ENCODE results near the gene EEF2K. TPM values are rescaled to one million over a fixed set of nuclear protein-coding genes. Genes with fewer than 3 reads are reported as not detected.
A peak's percentile ranks its signal among the peaks of the same experiment; 100 is the strongest.

The EEF2K gene
- total and polyA plus RNA-seq, 12 donors: 5.1 to 38.9 (median 21.9) TPM

DNA sequence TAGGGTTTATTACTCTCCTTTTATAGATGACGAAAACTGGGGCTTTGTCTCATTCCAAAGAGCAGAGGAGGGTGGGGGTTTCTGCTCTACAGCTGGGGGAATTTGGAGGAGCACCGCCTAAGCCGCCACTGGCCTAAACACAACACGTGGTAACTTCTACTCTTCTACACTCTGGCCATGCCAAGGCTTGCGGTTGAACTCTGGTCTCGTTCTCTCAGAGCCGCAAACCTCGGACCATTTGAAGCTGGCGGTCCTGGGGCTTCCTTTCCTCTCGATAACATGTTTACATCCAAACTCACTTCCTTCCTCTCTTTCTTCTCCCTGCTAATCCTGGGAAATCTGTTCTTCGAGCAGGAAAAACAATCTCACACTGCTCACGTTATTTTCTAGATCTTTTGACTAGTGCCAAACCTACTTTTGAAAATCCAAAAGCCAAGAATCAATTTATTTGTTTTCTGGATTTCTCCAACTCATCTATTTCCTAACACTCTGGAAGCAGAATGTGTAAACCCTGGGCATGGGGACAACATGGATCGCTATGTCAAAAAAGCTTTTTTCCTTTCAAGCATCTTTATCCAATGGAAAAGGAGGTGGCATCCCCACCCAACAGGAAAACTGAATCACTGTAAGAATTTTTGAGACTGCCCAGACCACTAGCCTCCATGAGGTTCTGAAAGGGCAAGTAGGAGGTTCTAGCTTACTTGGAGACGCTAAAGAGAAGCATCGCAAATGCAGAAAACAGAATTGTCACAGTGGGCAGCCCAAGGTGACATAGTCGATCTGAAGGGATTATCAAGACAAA, 13.6 kb upstream of the EEF2K start:
- ATAC-seq (peak in 7 of 8 donors; percentile 8 to 34 (median 17)), DNase-seq (peak; percentile 72 to 85)
- H3K9me3 ChIP-seq: no peaks in the 10 kb centered on the region
- 22 to 23% methylated on average over 16 of the region's 16 CpGs for WGBS, 2 donors
- no peaks in the 10 kb centered on the region for H3K36me3 ChIP-seq
- peaks cover 8 to 54% (median 36%) of the 10 kb centered on the region in 9 donors for H3K4me1 ChIP-seq
- TF ChIP-seq, protein P1, sequence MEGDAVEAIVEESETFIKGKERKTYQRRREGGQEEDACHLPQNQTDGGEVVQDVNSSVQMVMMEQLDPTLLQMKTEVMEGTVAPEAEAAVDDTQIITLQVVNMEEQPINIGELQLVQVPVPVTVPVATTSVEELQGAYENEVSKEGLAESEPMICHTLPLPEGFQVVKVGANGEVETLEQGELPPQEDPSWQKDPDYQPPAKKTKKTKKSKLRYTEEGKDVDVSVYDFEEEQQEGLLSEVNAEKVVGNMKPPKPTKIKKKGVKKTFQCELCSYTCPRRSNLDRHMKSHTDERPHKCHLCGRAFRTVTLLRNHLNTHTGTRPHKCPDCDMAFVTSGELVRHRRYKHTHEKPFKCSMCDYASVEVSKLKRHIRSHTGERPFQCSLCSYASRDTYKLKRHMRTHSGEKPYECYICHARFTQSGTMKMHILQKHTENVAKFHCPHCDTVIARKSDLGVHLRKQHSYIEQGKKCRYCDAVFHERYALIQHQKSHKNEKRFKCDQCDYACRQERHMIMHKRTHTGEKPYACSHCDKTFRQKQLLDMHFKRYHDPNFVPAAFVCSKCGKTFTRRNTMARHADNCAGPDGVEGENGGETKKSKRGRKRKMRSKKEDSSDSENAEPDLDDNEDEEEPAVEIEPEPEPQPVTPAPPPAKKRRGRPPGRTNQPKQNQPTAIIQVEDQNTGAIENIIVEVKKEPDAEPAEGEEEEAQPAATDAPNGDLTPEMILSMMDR (IDR thresholded peaks at IDR 0.05): no peak
- peak overlapping the region; percentile 91 to 98 (median 96) for H3K27ac ChIP-seq
- H3K27me3 ChIP-seq: no peaks in the 10 kb centered on the region
- H3K4me3 ChIP-seq: peak overlapping the region in 9 of 10 donors; percentile 42 to 83 (median 73)
- intact Hi-C loops (cut with DNase I): loop anchor here in 1 of 10 donors (10.0 kb wide), 1 partner anchor 182 kb away; the partner anchor contains the start of gene CDR2

DNA sequence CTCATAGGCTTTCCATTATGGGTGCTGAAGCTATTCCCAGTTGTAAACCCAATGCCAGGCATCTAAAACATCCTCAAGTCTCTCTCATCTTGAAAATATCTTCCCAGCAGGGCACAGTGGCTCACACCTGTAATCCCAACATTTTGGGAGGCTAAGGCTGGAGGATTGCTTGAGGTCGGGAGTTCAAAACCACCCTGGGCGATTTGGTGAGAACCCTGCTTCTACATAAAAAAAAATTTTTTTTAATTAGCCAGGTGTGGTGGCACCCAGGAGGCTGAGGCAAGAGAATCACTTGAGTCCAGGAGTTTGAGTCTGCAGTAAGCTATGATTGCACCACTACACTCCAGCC, 13.0 kb upstream of the EEF2K start:
- WGBS, 2 donors: 90 to 95% methylated on average over 2 of the region's 2 CpGs
- TF ChIP-seq, protein P1 (IDR thresholded peaks at IDR 0.05): no peak
- DNase-seq: no peak
- no peaks in the 10 kb centered on the region for H3K36me3 ChIP-seq
- H3K27ac ChIP-seq: peak overlapping the region; percentile 68 to 98 (median 96)
- intact Hi-C loops (cut with DNase I): loop anchor here in 1 of 10 donors (10.0 kb wide), 1 partner anchor 182 kb away; the partner anchor contains the start of gene CDR2
- peaks cover 8 to 54% (median 36%) of the 10 kb centered on the region in 9 donors for H3K4me1 ChIP-seq
- no peaks in the 10 kb centered on the region for H3K9me3 ChIP-seq
- no peak for ATAC-seq
- peak overlapping the region in 1 of 10 donors; percentile 82 for H3K4me3 ChIP-seq
- H3K27me3 ChIP-seq: no peaks in the 10 kb centered on the region

DNA sequence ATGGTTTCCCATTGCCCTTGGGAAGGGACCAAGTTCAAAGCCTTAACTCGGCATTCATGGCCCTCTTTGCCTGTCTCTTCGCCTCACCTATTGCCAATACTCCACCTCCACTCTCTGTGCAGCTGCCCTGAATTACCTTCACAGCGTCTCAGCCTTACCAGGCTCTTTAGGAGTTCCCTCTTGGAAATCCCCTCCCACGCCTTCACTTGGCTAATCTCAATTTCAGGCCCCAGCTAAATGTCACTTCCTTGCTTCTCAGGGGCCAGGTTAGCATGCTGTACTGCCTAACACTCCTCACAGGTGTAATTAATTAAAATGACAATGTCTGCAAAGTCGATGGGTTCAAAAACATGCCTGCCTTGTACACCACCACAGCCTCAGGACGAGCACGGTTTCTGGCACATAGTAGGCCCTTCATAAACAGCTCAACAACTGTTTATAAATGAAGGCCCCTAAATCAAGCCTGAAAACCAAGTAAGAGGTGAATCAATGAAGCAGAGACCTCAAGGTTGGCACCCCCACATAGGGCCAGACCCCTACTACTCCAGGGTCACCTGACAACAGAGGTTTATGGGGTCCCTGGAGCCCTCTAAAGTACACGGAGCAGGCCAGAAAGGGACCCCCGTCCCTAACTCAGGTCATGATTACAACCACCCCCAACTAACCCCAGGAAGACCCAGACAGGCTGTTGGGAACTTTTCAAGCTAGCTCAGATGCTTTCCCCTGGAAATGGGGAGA, 11.2 kb upstream of the EEF2K start:
- Histone ChIP-seq H3K36me3 (no peaks in the 10 kb centered on the region), H3K4me3 (no peak overlapping the region), H3K27ac (peak overlapping the region in 7 of 10 donors; percentile 70 to 86 (median 79)), H3K4me1 (peaks cover 3 to 48% (median 19%) of the 10 kb centered on the region in 9 donors), H3K9me3 (no peaks in the 10 kb centered on the region), H3K27me3 (no peaks in the 10 kb centered on the region)
- TF ChIP-seq, protein P1 (IDR thresholded peaks at IDR 0.05): no peak
- ATAC-seq: no peak
- DNase-seq: no peak
- intact Hi-C loops (cut with DNase I): loop anchor here in 6 of 10 donors (1.0 to 10.0 kb wide), 5 partner anchors 102 to 182 kb away; partner anchors contain the start of genes POLR3E (in 5 of the 6) and CDR2 (in 1 of the 6)
- WGBS, 2 donors: 87 to 89% methylated on average over 9 of the region's 9 CpGs

DNA sequence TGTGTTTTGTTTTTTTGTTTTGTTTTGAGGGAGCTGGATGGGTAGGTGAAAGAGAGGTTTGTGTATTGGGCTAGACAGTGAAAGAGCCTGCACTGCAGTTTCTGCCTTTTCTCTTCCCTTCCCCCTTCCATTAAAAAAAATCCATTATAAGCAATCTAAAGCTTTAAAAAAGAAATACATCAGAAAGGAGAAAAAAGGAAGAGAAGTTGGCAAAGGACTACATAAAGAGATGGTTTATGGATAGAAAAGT, 10.7 kb upstream of the EEF2K start:
- Histone ChIP-seq H3K36me3 (no peaks in the 10 kb centered on the region), H3K4me3 (peak overlapping the region in 6 of 10 donors; percentile 55 to 70 (median 60)), H3K27ac (peak overlapping the region in 7 of 10 donors; percentile 70 to 86 (median 79)), H3K27me3 (no peaks in the 10 kb centered on the region), H3K4me1 (peaks cover 3 to 46% (median 16%) of the 10 kb centered on the region in 9 donors), H3K9me3 (no peaks in the 10 kb centered on the region)
- DNase-seq (no peak), ATAC-seq (no peak)
- TF ChIP-seq, protein P1 (IDR thresholded peaks at IDR 0.05): no peak
- intact Hi-C loops (cut with DNase I): loop anchor here in 6 of 10 donors (1.0 to 10.0 kb wide), 5 partner anchors 101 to 182 kb away; partner anchors contain the start of genes POLR3E (in 5 of the 6) and CDR2 (in 1 of the 6)

Data from heart right ventricle (tissue), 16 donors.